Panc1 (cell line): ENCODE measurements around the gene LBHD1. TPM values are rescaled to one million over a fixed set of nuclear protein-coding genes. Genes with fewer than 3 reads are reported as not detected.

Experiments used
- ATAC-seq: fragments of 200-7000 bp; cut with Tn5 transposase; 2 replicates; pipeline ENCODE4 v1.9.1; 2020; ENCODE audit warnings: mild to moderate bottlenecking, moderate library complexity
- BruUV-seq: library from RNA; stranded (reverse); fragments of 400-500 nt; replicated peaks from 2 replicates; lab custom pipeline; 2021; lab: Mats Ljungman, UMichigan
- CTCF ChIA-PET: fragments of 300-600 bp; sonication (Branson Sonifier 250); formaldehyde crosslinking; loops from one replicate; lab custom pipeline; 2022; ENCODE audit warnings: antibody characterized with exemption; lab: Charles Lee
- POLR2A ChIA-PET: fragments of 300-600 bp; sonication (Branson Sonifier 250); formaldehyde crosslinking; loops from one replicate; lab custom pipeline; 2022; ENCODE audit warnings: antibody characterized with exemption; lab: Charles Lee
- DNase-seq: peaks from one replicate; pipeline ENCODE4 v3.0.0-alpha.2; 2010; ENCODE audit warnings: low read depth, low spot score
- H3K27ac ChIP-seq: 2 replicates; pipeline ENCODE4 v1.5.1; 2011; ENCODE audit warnings: mild to moderate bottlenecking, low read length, inconsistent platforms
- H3K27me3 ChIP-seq: fragments of 200-500 bp; sonication (Bioruptor generic); 2 replicates; pipeline ENCODE4 v1.6.0; 2014; ENCODE audit warnings: low read length, inconsistent platforms; ENCODE audit not compliant: control insufficient read depth, insufficient read depth
- H3K36me3 ChIP-seq: fragments of 200-500 bp; sonication (Bioruptor generic); 2 replicates; pipeline ENCODE4 v1.5.1; 2014; ENCODE audit warnings: inconsistent platforms, mild to moderate bottlenecking, low read length, moderate library complexity; ENCODE audit not compliant: control insufficient read depth, insufficient read depth
- H3K4me1 ChIP-seq: 2 replicates; pipeline ENCODE4 v1.5.1; 2011; ENCODE audit warnings: inconsistent platforms, mild to moderate bottlenecking, low read length, moderate library complexity; ENCODE audit not compliant: control insufficient read depth, insufficient read depth
- H3K4me3 ChIP-seq, 2 experiments: 2 replicates each; pipeline ENCODE4 v1.5.1; 2011 to 2012; ENCODE audit warnings: low read depth in 2 of 2, low read length in 2 of 2, mild to moderate bottlenecking in 2 of 2, inconsistent platforms in 1 of 2, moderate library complexity in 1 of 2
- H3K9me3 ChIP-seq: fragments of 200-500 bp; sonication (Bioruptor generic); 2 replicates; pipeline ENCODE4 v1.5.1; 2014; ENCODE audit warnings: low read depth, mild to moderate bottlenecking, inconsistent platforms, low read length, moderate library complexity; ENCODE audit not compliant: control insufficient read depth, insufficient read depth
- CTCF ChIP-seq: fragments of 450-650 bp; IDR thresholded peaks from 2 replicates; pipeline ENCODE4 v1.5.1; 2017; ENCODE audit warnings: mild to moderate bottlenecking
- POLR2AphosphoS5 ChIP-seq: IDR thresholded peaks from 2 replicates; pipeline ENCODE4 v1.6.1; 2012; ENCODE audit warnings: mild to moderate bottlenecking, low read depth, low read length, moderate library complexity
- REST ChIP-seq, 2 experiments: IDR thresholded peaks; 2 replicates each; pipeline ENCODE4 v1.6.1; 2011 to 2012; ENCODE audit warnings: low read depth in 2 of 2, control low read depth in 1 of 2, low read length in 1 of 2, mild to moderate bottlenecking in 1 of 2, moderate library complexity in 1 of 2; ENCODE audit not compliant: insufficient read depth in 1 of 2
- SIN3A ChIP-seq: IDR thresholded peaks from 2 replicates; pipeline ENCODE4 v1.6.1; 2012; ENCODE audit warnings: low read depth, mild to moderate bottlenecking, low read length, moderate library complexity, borderline replicate concordance; ENCODE audit not compliant: insufficient read depth
- TCF7L2 ChIP-seq: IDR thresholded peaks from 2 replicates; pipeline ENCODE4 v1.6.1; 2011; ENCODE audit warnings: mild to moderate bottlenecking, low read depth, low read length, inconsistent platforms
- in situ Hi-C: cut with HindIII; loops from 2 replicates; pipeline ENCODE4 v1.10.0; 2016; ENCODE audit warnings: low sequenced_read_pairs, low pct_unique_long_range_greater_than_20kb
- intact Hi-C: fragments of 100-400 bp; cut with micrococcal nuclease; formaldehyde crosslinking; loops from one replicate; pipeline ENCODE4 v1.10.0; 2022; ENCODE audit not compliant: unreplicated experiment
- total RNA-seq: library from RNA; stranded (reverse); gene quantifications from one replicate; pipeline ENCODE4 v1.2.1, GENCODE V29; 2021; ENCODE audit not compliant: unreplicated experiment

Gene LBHD1
- total RNA-seq, 1 experiment from 2014 or later: 15.5 TPM

- no peaks in the 10 kb centered on the region for H3K4me1 ChIP-seq
- in situ Hi-C loops: no loop called here
- ChIA-PET CTCF (no interaction called here), POLR2A (interaction anchor here (0.5 kb wide), 1 partner anchor 207 kb away, joined by 3 read pairs; no protein-coding TSS in a partner anchor)
- TF ChIP-seq TCF7L2 (no peak), SIN3A (no peak), REST (IDR thresholded peaks at IDR 0.05; ENCODE audit: insufficient read depth in 1 of 2, low read depth in 2 of 2, low read length in 1 of 2) (no peak), CTCF (no peak), POLR2AphosphoS5 (no peak)
- H3K36me3 ChIP-seq: no peaks in the 10 kb centered on the region
- H3K4me3 ChIP-seq: no peak overlapping the region
- H3K27me3 ChIP-seq: no peaks in the 10 kb centered on the region
- H3K27ac ChIP-seq: no peak overlapping the region
- H3K9me3 ChIP-seq: no peaks in the 10 kb centered on the region
- ATAC-seq (0 out of 2 replicates have a peak, but pooled peaks have one; percentile 8), DNase-seq (no peak)
- intact Hi-C loops: no loop called here
- BruUV-seq: no TSS peak
Observed at GRCh38 chr11:62687508-62688396, 15.7 kb upstream of the LBHD1 start.

- ChIA-PET CTCF (no interaction called here), POLR2A (no interaction called here)
- Histone ChIP-seq H3K4me1 (peaks cover 8% of the 10 kb centered on the region), H3K36me3 (no peaks in the 10 kb centered on the region; the same call in 1 of the 2 replicates), H3K4me3 (no peak overlapping the region), H3K9me3 (no peaks in the 10 kb centered on the region), H3K27me3 (no peaks in the 10 kb centered on the region), H3K27ac (no peak overlapping the region)
- TF ChIP-seq TCF7L2: no peak
- no peak for TF ChIP-seq SIN3A
- TF ChIP-seq CTCF: no peak
- no peak for TF ChIP-seq POLR2AphosphoS5
- no peak for TF ChIP-seq REST (IDR thresholded peaks at IDR 0.05; ENCODE audit: insufficient read depth in 1 of 2, low read depth in 2 of 2, low read length in 1 of 2)
- ATAC-seq (no peak), DNase-seq (no peak)
- intact Hi-C loops (no loop called here), in situ Hi-C loops (no loop called here)
- no TSS peak for BruUV-seq
Observed at GRCh38 chr11:62682518-62682917, 10.5 kb upstream of the LBHD1 start.
